HG02981 (cell line): ENCODE measurements around the gene SERPING1.
A peak's percentile ranks its signal among the peaks of the same experiment; 100 is the strongest.

Experiments
- ATAC-seq: cut with Tn5 transposase; IDR thresholded peaks from one replicate; pipeline ENCODE4 v1.9.1; 2021; ENCODE audit warnings: mild to moderate bottlenecking, moderate library complexity; ENCODE audit not compliant: unreplicated experiment

SERPING1 gene

GRCh38 chr11:57638005-57638781 is 40.7 kb downstream of the SERPING1 start:
- peak; percentile 58 for ATAC-seq

- no peak for ATAC-seq
Measured at GRCh38 chr11:57638811-57639320, 41.4 kb downstream of the SERPING1 start.

GRCh38 chr11:57639321-57640067 is 42.0 kb downstream of the SERPING1 start:
- ATAC-seq: no peak

GRCh38 chr11:57640068-57640800 is 42.7 kb downstream of the SERPING1 start:
- no peak for ATAC-seq

GRCh38 chr11:57641011-57641807 is 43.7 kb downstream of the SERPING1 start:
- ATAC-seq: peak; percentile 38

- ATAC-seq: no peak
Measured at GRCh38 chr11:57643802-57644201, 46.3 kb downstream of the SERPING1 start.

GRCh38 chr11:57644748-57645688 is 47.5 kb downstream of the SERPING1 start:
- peak; percentile 56 for ATAC-seq

- ATAC-seq: no peak
Measured at GRCh38 chr11:57645689-57646085, 48.2 kb downstream of the SERPING1 start.

GRCh38 chr11:57646194-57646798 is 48.8 kb downstream of the SERPING1 start:
- ATAC-seq: no peak

- no peak for ATAC-seq
Measured at GRCh38 chr11:57646799-57647303, 49.4 kb downstream of the SERPING1 start.

- ATAC-seq: no peak
Measured at GRCh38 chr11:57647372-57647771, 49.9 kb downstream of the SERPING1 start.

GRCh38 chr11:57647960-57648800 is 50.7 kb downstream of the SERPING1 start:
- ATAC-seq: no peak

GRCh38 chr11:57648801-57649735 is 51.6 kb downstream of the SERPING1 start:
- no peak for ATAC-seq

- no peak for ATAC-seq
Measured at GRCh38 chr11:57649826-57650738, 52.6 kb downstream of the SERPING1 start, which contains the start of gene YPEL4. Gene YPEL4 (minus strand): TSS chr11:57649912. CDS start chr11:57647107, 2,805 bp downstream.

- no peak for ATAC-seq
Measured at GRCh38 chr11:57650739-57651090, 53.2 kb downstream of the SERPING1 start.

GRCh38 chr11:57651408-57651807 is 53.9 kb downstream of the SERPING1 start:
- ATAC-seq: no peak
